Measurements from ENCODE around the gene SH3PXD2B.

Gene SH3PXD2B

GRCh38 chr5:172405226-172406107 is 48.9 kb downstream of the SH3PXD2B start:
- no peak overlapping the region for H4K12ac ChIP-seq (ENCODE audit: low read depth, low read length)

DNA sequence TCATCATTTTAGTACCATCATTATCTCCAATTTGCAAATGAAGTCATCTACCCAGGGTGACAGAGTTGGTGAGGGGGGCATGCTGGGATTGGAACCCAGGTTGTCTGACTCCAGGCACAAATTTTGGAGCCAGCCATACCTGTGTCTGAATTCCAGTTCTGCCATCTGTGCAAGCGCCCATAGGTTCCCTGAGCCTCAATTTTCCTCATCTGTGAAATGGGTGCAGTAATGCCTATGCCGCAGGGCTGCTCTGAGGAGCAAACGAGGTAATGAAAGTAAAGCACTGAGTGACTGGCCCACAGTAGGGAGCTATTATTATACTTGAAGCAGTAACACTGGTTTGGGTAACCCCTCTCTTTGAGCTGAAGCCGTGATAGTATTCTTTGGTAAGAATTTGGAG is 49.6 kb downstream of the SH3PXD2B start:
- Histone ChIP-seq H4K8ac (ENCODE audit: low read depth, low read length) (no peak overlapping the region), H4K12ac (ENCODE audit: low read depth, low read length) (no peak overlapping the region), H3K27ac (ENCODE audit: low read depth, low read length) (no peak overlapping the region), H3K79me1 (ENCODE audit: low read length) (peaks cover 5% of the 10 kb centered on the region), H3K36me3 (ENCODE audit: control insufficient read depth in 1 of 2, insufficient read depth in 2 of 2, low read length in 2 of 2) (peaks cover 23 to 32% of the 10 kb centered on the region in 2 experiments), H2BK5ac (ENCODE audit: low read depth, low read length, poor library complexity) (no peak overlapping the region), H3K27me3 (ENCODE audit: insufficient read depth, low read length) (no peaks in the 10 kb centered on the region), H3K4me3 (ENCODE audit: low read depth, low read length) (no peak overlapping the region), H3K4me2 (ENCODE audit: low read length) (no peak overlapping the region), H3K9ac (ENCODE audit: low read length) (no peak overlapping the region), H2BK120ac (ENCODE audit: insufficient read depth, low read length, poor library complexity) (no peak overlapping the region), H3K9me3 (ENCODE audit: insufficient read depth, low read depth, low read length) (peaks cover 2% of the 10 kb centered on the region), H3K4me1 (ENCODE audit: control insufficient read depth in 1 of 2, insufficient read depth in 2 of 2, low read length in 2 of 2) (peaks cover 12 to 17% of the 10 kb centered on the region in 2 experiments), H3K79me2 (ENCODE audit: control insufficient read depth, insufficient read depth, low read length, poor library complexity) (peaks cover 4% of the 10 kb centered on the region), H2AFZ (ENCODE audit: insufficient read depth, low read length, poor library complexity) (no peak overlapping the region), H2BK12ac (ENCODE audit: low read length) (no peak overlapping the region), H3K18ac (ENCODE audit: low read length) (no peak overlapping the region), H2AK5ac (ENCODE audit: low read length) (no peak overlapping the region), H3K14ac (ENCODE audit: low read length) (no peak overlapping the region), H4K91ac (ENCODE audit: low read depth, low read length) (no peak overlapping the region), H3K4ac (ENCODE audit: low read depth, low read length) (no peak overlapping the region), H3K23ac (ENCODE audit: low read length) (no peak overlapping the region)
- no CpG with 5 or more reads among the region's 4 CpGs for WGBS (ENCODE audit: extremely low coverage, insufficient coverage, insufficient read length)
- no peak for DNase-seq

More at GRCh38 chr5:172405226-172406107, 48.9 kb downstream of the SH3PXD2B start:
- no peak overlapping the region for H3K18ac ChIP-seq (ENCODE audit: low read length)
- H3K9me3 ChIP-seq (ENCODE audit: insufficient read depth, low read depth, low read length): peaks cover 2% of the 10 kb centered on the region
- H3K4me2 ChIP-seq (ENCODE audit: low read length): no peak overlapping the region
- no peak overlapping the region for H4K91ac ChIP-seq (ENCODE audit: low read depth, low read length)
- H2BK5ac ChIP-seq (ENCODE audit: low read depth, low read length, poor library complexity): no peak overlapping the region
- no peak overlapping the region for H2AK5ac ChIP-seq (ENCODE audit: low read length)
- H3K4me3 ChIP-seq (ENCODE audit: low read depth, low read length): no peak overlapping the region
- H3K4me1 ChIP-seq (ENCODE audit: control insufficient read depth in 1 of 2, insufficient read depth in 2 of 2, low read length in 2 of 2): peaks cover 12 to 13% of the 10 kb centered on the region in 2 experiments
- no peak overlapping the region for H3K14ac ChIP-seq (ENCODE audit: low read length)
- H3K36me3 ChIP-seq (ENCODE audit: control insufficient read depth in 1 of 2, insufficient read depth in 2 of 2, low read length in 2 of 2): peaks cover 23 to 32% of the 10 kb centered on the region in 2 experiments
- WGBS (ENCODE audit: extremely low coverage, insufficient coverage, insufficient read length): no CpG with 5 or more reads among the region's 9 CpGs
- H3K4ac ChIP-seq (ENCODE audit: low read depth, low read length): no peak overlapping the region
- no peak overlapping the region for H3K27ac ChIP-seq (ENCODE audit: low read depth, low read length)
- H2BK12ac ChIP-seq (ENCODE audit: low read length): no peak overlapping the region
- no peak overlapping the region for H2BK120ac ChIP-seq (ENCODE audit: insufficient read depth, low read length, poor library complexity)
- H2AFZ ChIP-seq (ENCODE audit: insufficient read depth, low read length, poor library complexity): no peak overlapping the region
- H4K8ac ChIP-seq (ENCODE audit: low read depth, low read length): no peak overlapping the region
- H3K9ac ChIP-seq (ENCODE audit: low read length): no peak overlapping the region
- DNase-seq: no peak
- H3K79me1 ChIP-seq (ENCODE audit: low read length): peaks cover 5% of the 10 kb centered on the region
- H3K27me3 ChIP-seq (ENCODE audit: insufficient read depth, low read length): no peaks in the 10 kb centered on the region
- no peak overlapping the region for H3K23ac ChIP-seq (ENCODE audit: low read length)
- peaks cover 4% of the 10 kb centered on the region for H3K79me2 ChIP-seq (ENCODE audit: control insufficient read depth, insufficient read depth, low read length, poor library complexity)

GRCh38 chr5:172403817-172404216 is 50.5 kb downstream of the SH3PXD2B start:
- no peak overlapping the region for H2BK120ac ChIP-seq (ENCODE audit: insufficient read depth, low read length, poor library complexity)
- H3K18ac ChIP-seq (ENCODE audit: low read length): no peak overlapping the region
- no CpG with 5 or more reads among the region's 7 CpGs for WGBS (ENCODE audit: extremely low coverage, insufficient coverage, insufficient read length)

DNA sequence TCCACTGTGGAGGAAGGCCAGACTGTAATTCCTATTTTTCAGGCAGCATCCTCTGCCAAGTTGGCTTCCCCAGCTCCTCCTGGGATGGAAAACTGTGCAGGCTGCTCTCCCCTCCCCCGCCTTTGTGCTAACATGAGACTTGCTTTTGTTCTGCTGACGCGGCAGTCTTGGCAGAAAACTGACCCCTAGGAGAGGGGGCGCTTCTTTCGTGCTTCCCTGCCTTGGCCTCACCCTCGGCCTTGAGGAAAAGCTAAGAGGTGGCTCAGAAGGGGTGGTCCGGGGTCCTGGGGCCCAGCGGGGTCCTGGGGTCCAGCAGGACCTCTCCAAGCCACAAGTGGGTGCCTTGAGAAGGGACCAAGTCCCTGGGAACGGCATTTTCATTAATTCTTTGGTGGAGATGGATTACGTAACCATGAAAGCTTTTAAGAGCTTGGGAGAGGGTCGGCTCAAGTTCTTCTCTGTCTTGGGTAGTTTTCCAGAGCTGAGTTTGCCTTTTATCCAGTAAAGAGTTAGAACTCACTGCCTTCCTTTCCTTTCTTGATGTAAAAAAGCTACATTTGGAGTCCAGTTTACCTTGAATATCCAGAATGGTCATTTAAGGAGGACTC is 51.0 kb downstream of the SH3PXD2B start:
- Histone ChIP-seq H4K8ac (ENCODE audit: low read depth, low read length) (peak overlapping the region; percentile 2), H3K14ac (ENCODE audit: low read length) (peak overlapping the region; percentile 14), H3K4me2 (ENCODE audit: low read length) (no peak overlapping the region), H2BK5ac (ENCODE audit: low read depth, low read length, poor library complexity) (peak overlapping the region; percentile 7), H3K18ac (ENCODE audit: low read length) (peak overlapping the region; percentile 54), H3K9ac (ENCODE audit: low read length) (no peak overlapping the region), H3K79me2 (ENCODE audit: control insufficient read depth, insufficient read depth, low read length, poor library complexity) (peaks cover 4% of the 10 kb centered on the region), H3K4me1 (ENCODE audit: control insufficient read depth in 1 of 2, insufficient read depth in 2 of 2, low read length in 2 of 2) (peaks cover 12 to 20% of the 10 kb centered on the region in 2 experiments), H3K79me1 (ENCODE audit: low read length) (peaks cover 6% of the 10 kb centered on the region), H3K23ac (ENCODE audit: low read length) (no peak overlapping the region), H2AFZ (ENCODE audit: insufficient read depth, low read length, poor library complexity) (no peak overlapping the region), H3K9me3 (ENCODE audit: insufficient read depth, low read depth, low read length) (peaks cover 2% of the 10 kb centered on the region), H3K36me3 (ENCODE audit: control insufficient read depth in 1 of 2, insufficient read depth in 2 of 2, low read length in 2 of 2) (peaks cover 23 to 32% of the 10 kb centered on the region in 2 experiments), H3K27ac (ENCODE audit: low read depth, low read length) (peak overlapping the region; percentile 38), H2AK5ac (ENCODE audit: low read length) (no peak overlapping the region), H3K4me3 (ENCODE audit: low read depth, low read length) (no peak overlapping the region), H3K27me3 (ENCODE audit: insufficient read depth, low read length) (no peaks in the 10 kb centered on the region), H3K4ac (ENCODE audit: low read depth, low read length) (no peak overlapping the region), H2BK12ac (ENCODE audit: low read length) (no peak overlapping the region), H4K91ac (ENCODE audit: low read depth, low read length) (peak overlapping the region; percentile 31), H4K12ac (ENCODE audit: low read depth, low read length) (no peak overlapping the region), H2BK120ac (ENCODE audit: insufficient read depth, low read length, poor library complexity) (peak overlapping the region; percentile 3)
- DNase-seq: no peak
- no CpG with 5 or more reads among the region's 11 CpGs for WGBS (ENCODE audit: extremely low coverage, insufficient coverage, insufficient read length)

More at GRCh38 chr5:172403817-172404216, 50.5 kb downstream of the SH3PXD2B start:
- no peak overlapping the region for H3K23ac ChIP-seq (ENCODE audit: low read length)
- peak overlapping the region; percentile 48 for H2AK5ac ChIP-seq (ENCODE audit: low read length)
- peak overlapping the region; percentile 75 for H3K14ac ChIP-seq (ENCODE audit: low read length)
- H4K12ac ChIP-seq (ENCODE audit: low read depth, low read length): no peak overlapping the region
- H3K9me3 ChIP-seq (ENCODE audit: insufficient read depth, low read depth, low read length): peaks cover 2% of the 10 kb centered on the region
- no peak overlapping the region for H3K27ac ChIP-seq (ENCODE audit: low read depth, low read length)
- DNase-seq: no peak
- H3K36me3 ChIP-seq (ENCODE audit: control insufficient read depth in 1 of 2, insufficient read depth in 2 of 2, low read length in 2 of 2): peaks cover 23 to 32% of the 10 kb centered on the region in 2 experiments
- no peak overlapping the region for H3K9ac ChIP-seq (ENCODE audit: low read length)
- peak overlapping the region; percentile 46 for H4K91ac ChIP-seq (ENCODE audit: low read depth, low read length)
- H4K8ac ChIP-seq (ENCODE audit: low read depth, low read length): no peak overlapping the region
- no peak overlapping the region for H2BK5ac ChIP-seq (ENCODE audit: low read depth, low read length, poor library complexity)
- no peak overlapping the region for H2AFZ ChIP-seq (ENCODE audit: insufficient read depth, low read length, poor library complexity)
- H3K79me2 ChIP-seq (ENCODE audit: control insufficient read depth, insufficient read depth, low read length, poor library complexity): peaks cover 4% of the 10 kb centered on the region
- H3K4me3 ChIP-seq (ENCODE audit: low read depth, low read length): no peak overlapping the region
- peaks cover 5% of the 10 kb centered on the region for H3K79me1 ChIP-seq (ENCODE audit: low read length)
- no peak overlapping the region for H3K4me2 ChIP-seq (ENCODE audit: low read length)
- H3K4ac ChIP-seq (ENCODE audit: low read depth, low read length): no peak overlapping the region
- H2BK12ac ChIP-seq (ENCODE audit: low read length): peak overlapping the region; percentile 57
- peaks cover 12 to 20% of the 10 kb centered on the region in 2 experiments for H3K4me1 ChIP-seq (ENCODE audit: control insufficient read depth in 1 of 2, insufficient read depth in 2 of 2, low read length in 2 of 2)
- no peaks in the 10 kb centered on the region for H3K27me3 ChIP-seq (ENCODE audit: insufficient read depth, low read length)
